Mucosa of stomach (tissue), 1 donor: ENCODE measurements around the gene KCTD2.
A peak's percentile ranks its signal among the peaks of the same experiment; 100 is the strongest.

Experiments
- H3K27me3 ChIP-seq: one replicate; pipeline ENCODE4 v1.7.0; 2013; ENCODE audit warnings: mild to moderate bottlenecking, low read length; ENCODE audit not compliant: control insufficient read depth, insufficient read depth
- H3K36me3 ChIP-seq: one replicate; pipeline ENCODE4 v1.7.0; 2013; ENCODE audit warnings: low read length; ENCODE audit not compliant: control insufficient read depth, insufficient read depth
- H3K4me1 ChIP-seq: one replicate; pipeline ENCODE4 v1.7.0; 2013; ENCODE audit warnings: mild to moderate bottlenecking, low read length; ENCODE audit not compliant: control insufficient read depth, insufficient read depth
- H3K4me3 ChIP-seq: one replicate; pipeline ENCODE4 v1.7.0; 2013; ENCODE audit warnings: low read length
- H3K9ac ChIP-seq: one replicate; pipeline ENCODE4 v1.7.0; 2013; ENCODE audit warnings: mild to moderate bottlenecking, low read length, moderate library complexity
- H3K9me3 ChIP-seq: one replicate; pipeline ENCODE4 v1.7.0; 2013; ENCODE audit warnings: mild to moderate bottlenecking, low read length, moderate library complexity; ENCODE audit not compliant: control insufficient read depth
- donor health status: Pancreatic carcinoma.

Gene KCTD2

GRCh38 chr17:75075597-75076336 is 28.7 kb downstream of the KCTD2 start:
- Histone ChIP-seq H3K9ac (no peak overlapping the region), H3K4me3 (no peak overlapping the region), H3K9me3 (no peaks in the 10 kb centered on the region), H3K27me3 (no peaks in the 10 kb centered on the region), H3K36me3 (no peaks in the 10 kb centered on the region), H3K4me1 (peaks cover 32% of the 10 kb centered on the region)

- H3K4me3 ChIP-seq: peak overlapping the region; percentile 36
- H3K27me3 ChIP-seq: no peaks in the 10 kb centered on the region
- peak overlapping the region; percentile 66 for H3K9ac ChIP-seq
- H3K36me3 ChIP-seq: no peaks in the 10 kb centered on the region
- no peaks in the 10 kb centered on the region for H3K9me3 ChIP-seq
- H3K4me1 ChIP-seq: peaks cover 32% of the 10 kb centered on the region
Measured at GRCh38 chr17:75077072-75077495, 30.1 kb downstream of the KCTD2 start.

GRCh38 chr17:75077496-75078283 is 30.7 kb downstream of the KCTD2 start:
- H3K27me3 ChIP-seq: no peaks in the 10 kb centered on the region
- H3K9ac ChIP-seq: peak overlapping the region; percentile 66
- no peaks in the 10 kb centered on the region for H3K9me3 ChIP-seq
- no peaks in the 10 kb centered on the region for H3K36me3 ChIP-seq
- H3K4me3 ChIP-seq: peak overlapping the region; percentile 36
- H3K4me1 ChIP-seq: peaks cover 32% of the 10 kb centered on the region

DNA sequence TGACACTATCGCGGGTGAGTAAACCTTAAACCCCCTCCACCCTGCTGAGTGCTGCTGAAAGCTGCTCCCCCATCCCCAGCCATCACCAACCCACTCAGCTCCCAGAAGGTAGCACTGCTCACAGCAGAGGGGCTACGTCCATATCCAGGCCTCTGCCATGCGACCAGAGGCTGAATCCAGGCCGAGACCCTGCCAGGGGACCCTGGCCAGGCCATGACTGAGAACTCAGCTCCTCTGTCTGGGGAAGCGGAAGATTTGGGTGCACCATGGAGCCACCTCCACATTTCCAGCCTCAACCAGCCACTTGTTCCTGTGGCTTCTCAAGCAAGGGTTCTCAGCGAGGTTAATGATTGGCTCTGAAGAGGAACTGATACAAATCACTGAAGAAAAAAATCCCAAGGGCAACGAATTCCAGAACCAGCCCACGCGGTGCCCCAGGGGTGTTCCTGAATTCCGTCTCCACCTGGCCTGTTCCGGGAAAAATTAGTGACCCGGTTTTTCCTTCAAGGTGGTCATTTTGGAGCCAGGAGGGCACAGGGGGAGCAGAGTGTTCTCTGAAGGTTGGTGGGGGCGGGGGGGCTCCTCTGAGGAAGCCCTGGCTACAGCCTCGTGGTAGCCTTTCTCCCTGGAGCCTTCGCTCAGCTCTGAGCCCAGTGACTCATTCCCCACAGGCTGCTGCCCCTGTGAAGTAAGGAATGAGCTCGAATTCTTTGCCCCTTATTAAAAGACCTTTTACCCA is 31.4 kb downstream of the KCTD2 start:
- Histone ChIP-seq H3K9ac (peak overlapping the region; percentile 40), H3K4me3 (no peak overlapping the region), H3K4me1 (peaks cover 32% of the 10 kb centered on the region), H3K27me3 (no peaks in the 10 kb centered on the region), H3K9me3 (no peaks in the 10 kb centered on the region), H3K36me3 (no peaks in the 10 kb centered on the region)

- H3K9me3 ChIP-seq: no peaks in the 10 kb centered on the region
- H3K4me1 ChIP-seq: peaks cover 36% of the 10 kb centered on the region
- no peaks in the 10 kb centered on the region for H3K27me3 ChIP-seq
- H3K36me3 ChIP-seq: no peaks in the 10 kb centered on the region
- H3K4me3 ChIP-seq: no peak overlapping the region
- peak overlapping the region; percentile 40 for H3K9ac ChIP-seq
Measured at GRCh38 chr17:75079023-75079373, 32.0 kb downstream of the KCTD2 start.

DNA sequence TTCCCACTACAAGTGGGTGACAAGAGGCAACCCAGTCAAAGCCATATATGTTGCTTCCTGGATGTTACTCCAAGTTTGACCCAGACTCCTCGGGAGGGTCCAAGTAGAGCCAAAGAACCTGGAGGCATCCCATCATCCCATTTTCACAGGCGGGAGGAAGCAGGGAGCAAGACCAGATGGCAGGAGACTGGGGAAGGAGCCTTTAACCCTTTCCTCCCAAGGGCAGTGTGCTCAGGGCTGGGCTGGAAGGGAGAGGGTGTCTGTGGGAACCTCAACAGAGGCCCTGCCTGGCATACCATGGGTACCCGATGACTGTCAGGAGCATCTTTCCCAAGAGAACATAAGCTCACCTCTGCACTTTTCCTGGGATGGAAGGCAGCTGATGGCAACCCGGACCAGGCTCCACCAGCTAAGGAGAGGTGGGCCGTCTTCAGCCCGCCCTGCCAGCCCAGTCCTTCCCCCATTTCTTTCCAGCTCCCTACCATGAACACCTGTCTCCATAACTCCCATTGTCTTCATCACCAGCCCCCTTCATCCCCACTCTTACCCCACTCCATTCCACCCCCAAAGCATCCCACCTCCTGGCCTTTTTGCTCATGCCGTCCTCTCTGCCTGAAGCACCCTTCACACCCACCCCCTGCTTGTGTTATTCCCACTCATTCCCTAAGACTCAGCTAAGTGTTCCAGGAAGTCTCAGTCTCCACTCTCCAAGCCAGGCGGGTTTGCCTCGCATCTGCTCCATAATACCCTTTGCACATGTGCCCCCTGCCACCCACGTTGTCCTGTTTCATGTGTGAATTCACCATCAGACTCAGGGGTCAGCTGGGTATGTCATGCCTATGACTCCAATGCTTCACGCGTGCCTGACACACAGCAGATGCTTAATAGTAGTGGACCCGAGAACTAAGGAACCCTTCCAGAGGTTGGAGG is 34.9 kb downstream of the KCTD2 start:
- Histone ChIP-seq H3K36me3 (no peaks in the 10 kb centered on the region), H3K4me3 (no peak overlapping the region), H3K9ac (no peak overlapping the region), H3K4me1 (peaks cover 50% of the 10 kb centered on the region), H3K27me3 (no peaks in the 10 kb centered on the region), H3K9me3 (no peaks in the 10 kb centered on the region)

- H3K4me1 ChIP-seq: peaks cover 49% of the 10 kb centered on the region
- H3K4me3 ChIP-seq: no peak overlapping the region
- H3K36me3 ChIP-seq: no peaks in the 10 kb centered on the region
- no peaks in the 10 kb centered on the region for H3K9me3 ChIP-seq
- H3K27me3 ChIP-seq: no peaks in the 10 kb centered on the region
- H3K9ac ChIP-seq: no peak overlapping the region
Measured at GRCh38 chr17:75082683-75083082, 35.7 kb downstream of the KCTD2 start.

GRCh38 chr17:75084039-75084660 is 37.1 kb downstream of the KCTD2 start:
- Histone ChIP-seq H3K4me3 (no peak overlapping the region), H3K9me3 (no peaks in the 10 kb centered on the region), H3K9ac (no peak overlapping the region), H3K4me1 (peaks cover 49% of the 10 kb centered on the region), H3K27me3 (no peaks in the 10 kb centered on the region), H3K36me3 (no peaks in the 10 kb centered on the region)

DNA sequence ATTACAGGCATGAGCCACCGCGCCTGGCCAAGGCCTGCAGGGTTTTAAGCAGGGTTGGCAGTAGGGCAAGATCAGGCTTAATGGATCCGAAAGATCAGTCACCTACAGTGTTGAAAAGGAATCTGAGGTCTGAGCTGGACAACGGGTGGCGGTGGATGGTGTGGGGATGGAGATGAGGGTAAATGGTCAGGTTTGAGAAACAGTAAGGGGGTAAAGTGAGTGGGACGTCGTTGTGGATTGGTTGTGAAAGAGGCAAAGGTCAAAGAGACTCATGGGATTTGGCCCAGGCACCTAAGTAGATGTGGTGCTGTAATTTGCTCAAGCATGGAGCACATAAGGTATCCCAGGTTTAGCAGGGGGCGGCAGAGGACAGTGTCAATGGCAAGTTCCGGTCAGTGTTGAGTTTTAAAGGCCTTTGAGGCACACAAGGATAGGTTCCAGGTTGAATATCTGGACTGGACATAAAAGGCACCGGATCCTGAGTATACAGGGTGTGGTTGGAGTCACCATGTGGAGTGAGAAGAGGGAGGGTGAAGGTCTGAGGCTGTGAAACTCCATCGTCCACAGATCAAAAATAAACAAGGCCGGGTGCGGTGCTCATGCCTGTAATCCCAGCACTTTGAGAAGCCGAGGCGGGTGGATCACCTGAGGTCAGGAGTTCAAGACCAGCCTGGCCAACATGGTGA is 39.6 kb downstream of the KCTD2 start:
- no peak overlapping the region for H3K4me3 ChIP-seq
- H3K9ac ChIP-seq: no peak overlapping the region
- H3K4me1 ChIP-seq: peaks cover 66% of the 10 kb centered on the region
- H3K27me3 ChIP-seq: no peaks in the 10 kb centered on the region
- no peaks in the 10 kb centered on the region for H3K36me3 ChIP-seq
- H3K9me3 ChIP-seq: no peaks in the 10 kb centered on the region

GRCh38 chr17:75087182-75087557 is 40.1 kb downstream of the KCTD2 start:
- peak overlapping the region; percentile 47 for H3K4me3 ChIP-seq
- H3K27me3 ChIP-seq: no peaks in the 10 kb centered on the region
- H3K9ac ChIP-seq: peak overlapping the region; percentile 93
- no peaks in the 10 kb centered on the region for H3K9me3 ChIP-seq
- H3K4me1 ChIP-seq: peaks cover 71% of the 10 kb centered on the region
- no peaks in the 10 kb centered on the region for H3K36me3 ChIP-seq
